Muscle layer of colon (tissue), 2 donors: ENCODE data around the gene OTOR.

Source experiments
- H3K27ac ChIP-seq: one replicate; pipeline ENCODE4 v1.7.0; 2013; ENCODE audit warnings: low read depth, mild to moderate bottlenecking, low read length, moderate library complexity
- H3K27me3 ChIP-seq, 2 donors: one replicate each; pipeline ENCODE4 v1.7.0; 2013; ENCODE audit warnings: low read length in 2 of 2, mild to moderate bottlenecking in 2 of 2; ENCODE audit not compliant: insufficient read depth in 2 of 2, control insufficient read depth in 1 of 2
- H3K36me3 ChIP-seq: one replicate; pipeline ENCODE4 v1.7.0; 2013; ENCODE audit warnings: mild to moderate bottlenecking, low read length; ENCODE audit not compliant: insufficient read depth
- H3K4me1 ChIP-seq: one replicate; pipeline ENCODE4 v1.7.0; 2013; ENCODE audit warnings: mild to moderate bottlenecking, low read length; ENCODE audit not compliant: insufficient read depth
- H3K4me3 ChIP-seq, 2 donors: one replicate each; pipeline ENCODE4 v1.7.0; 2013; ENCODE audit warnings: low read length in 2 of 2, low read depth in 1 of 2, mild to moderate bottlenecking in 1 of 2, moderate library complexity in 1 of 2
- H3K9ac ChIP-seq: one replicate; pipeline ENCODE4 v1.7.0; 2013; ENCODE audit warnings: low read length
- H3K9me3 ChIP-seq: one replicate; pipeline ENCODE4 v1.7.0; 2013; ENCODE audit warnings: mild to moderate bottlenecking, low read length
- donor health status: abdominal sarcoma.
- donor health status: Adenocarcinoma of cecum.

OTOR gene

GRCh38 chr20:16785226-16785625 lies 37.1 kb downstream of the OTOR start:
- no peaks in the 10 kb centered on the region for H3K9me3 ChIP-seq
- no peaks in the 10 kb centered on the region for H3K27me3 ChIP-seq
- H3K4me3 ChIP-seq = no peak overlapping the region
- H3K4me1 ChIP-seq = no peaks in the 10 kb centered on the region
- H3K36me3 ChIP-seq = no peaks in the 10 kb centered on the region
- no peak overlapping the region for H3K9ac ChIP-seq
- no peak overlapping the region for H3K27ac ChIP-seq
